ENCODE results near the gene DSCAM. TPM values are rescaled to one million over a fixed set of nuclear protein-coding genes. Genes with fewer than 3 reads are reported as not detected.

Gene DSCAM
- total and polyA plus RNA-seq, 2 donors (not counting 1 experiment from before 2014, with no cell fraction given) = not detected

- H3K27me3 ChIP-seq (replicated peaks in 1 of 4; ENCODE audit: control extremely low read depth in 1 of 4, control insufficient read depth in 3 of 4, insufficient read depth in 4 of 4, low read length in 3 of 4) = no peaks in the 10 kb centered on the region
- POLR2A ChIA-PET = no interaction called here
- H3K27me3 Mint-ChIP-seq = no peaks in the 10 kb centered on the region
Observed at GRCh38 chr21:40616377-40616704, 230.6 kb downstream of the DSCAM start.

More at GRCh38 chr21:40616377-40616704, 230.6 kb downstream of the DSCAM start:
- Mint-ChIP-seq H3K27ac (no peak overlapping the region), H3K4me3 (no peak overlapping the region), H3K9me3 (ENCODE audit: insufficient read depth) (no peaks in the 10 kb centered on the region), H3K4me1 (no peaks in the 10 kb centered on the region)
- H3K79me2 ChIP-seq (ENCODE audit: control insufficient read depth, insufficient read depth, low read length) = no peaks in the 10 kb centered on the region
- no peaks in the 10 kb centered on the region for H3K4me1 ChIP-seq (ENCODE audit: control insufficient read depth in 2 of 2, insufficient read depth in 2 of 2, low read length in 2 of 2)
- no peaks in the 10 kb centered on the region for H3K36me3 ChIP-seq (replicated peaks in 1 of 2; ENCODE audit: control extremely low read depth in 1 of 2, control insufficient read depth in 1 of 2, extremely low read depth in 1 of 2, insufficient read depth in 2 of 2, low read length in 1 of 2)
- peaks cover 0 to 17% (median 0%) of the 10 kb centered on the region in 3 donors for H3K9me3 ChIP-seq (ENCODE audit: control extremely low read depth in 1 of 3, control insufficient read depth in 2 of 3, insufficient read depth in 1 of 3, low read length in 2 of 3)
- ATAC-seq (ENCODE audit: low read depth) (no peak), DNase-seq (no peak)
- no peak overlapping the region for H2AFZ ChIP-seq (ENCODE audit: insufficient read depth, low read depth, low read length, poor library complexity, severe bottlenecking)
- CTCF ChIA-PET = no interaction called here
- no peaks in the 10 kb centered on the region for H4K20me1 ChIP-seq (ENCODE audit: control insufficient read depth, insufficient read depth, low read length, poor library complexity, severe bottlenecking)
- H3K4me2 ChIP-seq (replicated peaks; ENCODE audit: low read depth, low read length, poor library complexity, severe bottlenecking) = no peak overlapping the region
- 30% methylated on average over 5 of the region's 5 CpGs for WGBS (ENCODE audit: insufficient coverage)
- no peak overlapping the region for H3K9ac ChIP-seq (ENCODE audit: low read length)
- H3K27ac ChIP-seq (ENCODE audit: low read length in 2 of 2) = no peak overlapping the region
- intact Hi-C loops (cut with micrococcal nuclease) = no loop called here
- no peak overlapping the region for H3K4me3 ChIP-seq (ENCODE audit: control extremely low read depth in 1 of 5, extremely low read depth in 1 of 5, insufficient read depth in 1 of 5, low read depth in 2 of 5, low read length in 4 of 5)
- TF ChIP-seq EZH2 (IDR thresholded peaks at IDR 0.05; ENCODE audit: borderline replicate concordance, insufficient read depth, low read depth, low read length, poor library complexity, severe bottlenecking) (no peak), CTCF (IDR thresholded peaks at IDR 0.05) (no peak)
